SK-N-DZ (cell line): ENCODE results near the gene TIMM8B.
"Not testable (repeated sequence)": the region's sequence is repeated elsewhere in the genome, so short reads cannot be mapped to it uniquely, and the experiment has no call there.

Experiments used
- DNase-seq: peaks from one replicate; pipeline ENCODE4 v3.0.0-alpha.2; 2015; ENCODE audit warnings: low spot score
- small RNA-seq, 2 experiments: library from RNA; depleted of rRNA; stranded (forward); fragments of <200 nt; gene quantifications; one replicate each; pipeline ENCODE3, GENCODE V24; 2014

The TIMM8B gene

DNA sequence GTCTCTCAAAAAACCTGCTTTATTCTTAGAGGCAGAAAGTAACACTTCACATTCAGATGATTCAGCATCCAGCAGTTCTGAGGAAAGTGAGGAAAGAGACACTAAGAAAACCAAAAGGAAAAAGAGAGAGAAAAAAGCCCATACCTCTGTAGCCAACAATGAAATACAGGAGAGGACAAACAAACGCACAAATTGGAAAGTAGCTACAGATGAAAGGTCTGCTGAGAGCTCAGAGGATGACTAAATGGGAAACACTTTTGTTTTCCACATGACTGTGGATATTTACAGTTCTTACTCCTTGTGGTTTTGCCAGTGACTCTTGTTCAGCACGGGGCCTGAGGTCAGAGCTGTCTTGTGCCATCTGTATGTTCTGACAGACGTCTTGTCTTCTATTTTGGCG is 3.8 kb downstream of the TIMM8B start:
- no peak for DNase-seq

DNA sequence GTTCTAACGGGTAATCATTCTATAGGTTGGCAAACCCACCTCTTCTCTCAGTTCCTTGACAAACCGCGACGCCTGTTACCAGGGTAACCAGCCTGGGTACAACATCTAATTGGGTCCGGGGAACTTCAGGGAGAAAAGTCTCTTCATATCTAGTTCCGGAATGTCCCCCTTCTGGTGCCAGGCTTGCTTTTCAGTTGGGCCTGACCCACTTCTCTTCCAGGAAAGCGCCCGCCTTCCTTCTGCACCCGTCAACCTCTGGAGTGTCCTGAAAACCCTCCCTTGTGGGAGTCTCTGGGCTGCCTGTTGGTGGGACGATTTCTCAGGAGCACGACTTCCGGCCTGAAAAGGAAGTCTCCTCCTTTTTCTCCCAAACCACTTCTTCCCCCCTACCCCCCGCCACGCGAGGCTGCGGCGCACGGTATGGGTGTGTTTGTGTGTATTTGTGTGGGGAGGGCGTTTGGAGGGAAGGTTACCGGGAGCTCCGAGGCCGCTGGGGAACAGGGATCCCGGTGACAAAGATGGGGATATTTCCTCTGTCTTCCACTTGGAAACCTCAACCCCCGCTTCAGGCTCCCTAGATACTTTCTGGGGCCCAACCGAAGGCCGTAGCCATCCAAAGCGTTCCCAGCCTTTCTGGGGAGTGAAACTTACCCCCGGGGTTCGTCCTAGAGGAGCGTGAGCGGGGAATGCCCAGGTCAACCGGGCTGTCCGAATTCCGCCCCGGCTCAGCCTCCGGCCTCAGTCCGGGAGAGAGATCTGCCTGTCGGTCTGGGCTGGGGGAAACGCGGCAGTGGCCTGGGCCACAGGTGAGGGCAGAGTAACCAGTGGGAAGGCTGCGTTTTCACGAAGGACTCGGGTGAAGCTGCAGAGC is 12.4 kb downstream of the TIMM8B start, which contains the start of the genes NKAPD1 and PIH1D2:
NKAPD1 (plus strand) TSS at position 359 of the 871 bp plus-strand sequence. CDS start 1,276 bp downstream, outside the sequence.
PIH1D2 (minus strand) TSS at position 77 of the 871 bp plus-strand sequence. CDS start 843 bp downstream, outside the sequence.
- DNase-seq = peak; percentile 77

DNA sequence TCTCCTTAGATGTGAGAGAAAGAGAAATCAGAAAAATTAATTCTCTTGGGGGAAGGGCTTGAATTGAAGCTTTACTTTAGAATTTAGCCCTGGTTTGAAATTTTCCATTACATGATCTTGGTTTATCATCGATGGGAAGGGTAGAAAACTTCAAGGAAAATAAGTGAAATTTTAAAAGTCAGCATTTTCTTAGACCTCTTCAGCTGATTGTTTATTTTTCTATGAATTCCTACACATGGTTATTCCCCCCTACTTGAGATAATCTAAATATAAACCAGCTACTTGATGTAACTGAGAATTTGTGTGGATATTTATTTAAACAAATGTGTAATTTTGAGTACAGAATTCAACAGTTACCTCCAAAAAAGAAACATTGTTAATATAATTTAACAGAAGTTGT is 23.6 kb downstream of the TIMM8B start:
- no peak for DNase-seq

DNA sequence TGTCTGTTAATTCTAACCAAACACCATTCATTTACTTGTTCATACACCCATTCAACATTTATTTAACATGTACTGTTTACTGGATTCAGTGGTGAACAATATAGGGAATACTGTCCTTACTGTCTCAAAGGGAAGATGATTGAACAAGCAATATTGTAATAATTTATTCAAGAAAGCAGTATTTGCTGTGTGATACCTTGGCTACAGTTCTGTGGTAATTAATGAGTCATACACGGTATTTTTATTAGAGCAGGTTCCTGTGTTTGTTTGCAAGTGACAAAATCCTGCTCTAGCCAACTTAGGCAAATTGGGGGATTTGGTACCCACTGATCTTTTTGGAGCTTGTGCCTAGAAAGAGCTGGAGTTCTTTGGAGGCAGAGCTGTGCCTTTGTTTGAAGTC is 28.5 kb downstream of the TIMM8B start:
- DNase-seq = no peak

DNA sequence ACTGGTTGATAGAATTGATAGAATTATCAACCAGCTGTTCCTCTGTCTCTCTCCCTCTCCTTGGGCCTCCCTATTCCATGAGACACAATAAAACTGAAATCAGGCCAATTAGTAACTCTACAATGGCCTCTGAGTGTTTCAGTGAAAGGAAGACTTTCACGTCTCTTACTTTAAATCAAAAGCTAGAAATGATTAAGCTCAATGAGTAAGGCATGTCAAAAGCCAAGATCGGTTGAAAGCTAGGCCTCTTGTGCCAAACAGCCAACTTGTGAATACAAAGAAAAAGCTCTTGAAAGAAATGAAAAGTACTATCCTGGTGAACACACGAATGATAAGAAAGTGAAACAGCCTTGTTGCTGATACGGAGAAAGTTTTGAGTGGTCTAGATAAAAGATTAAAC is 29.4 kb downstream of the TIMM8B start:
- DNase-seq = no peak

DNA sequence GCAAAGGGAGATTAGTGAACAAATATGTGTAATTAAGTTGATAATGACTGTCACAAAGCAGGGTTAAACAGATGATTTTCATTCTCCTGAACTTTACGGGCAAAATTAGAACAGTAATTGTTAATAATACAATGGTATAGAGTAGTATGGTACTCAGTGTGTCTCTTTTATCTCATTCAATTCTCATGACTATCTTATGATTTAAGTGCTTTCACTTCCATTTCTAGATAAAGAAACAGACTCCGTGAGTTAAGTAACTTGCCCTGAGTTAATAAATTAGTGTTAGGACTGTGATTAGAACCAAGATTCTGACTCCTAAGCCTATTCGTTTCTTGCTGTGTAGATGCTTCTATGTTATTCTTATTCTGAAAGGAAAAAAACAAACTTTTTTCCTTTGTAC is 34.8 kb downstream of the TIMM8B start:
- no peak for DNase-seq

DNA sequence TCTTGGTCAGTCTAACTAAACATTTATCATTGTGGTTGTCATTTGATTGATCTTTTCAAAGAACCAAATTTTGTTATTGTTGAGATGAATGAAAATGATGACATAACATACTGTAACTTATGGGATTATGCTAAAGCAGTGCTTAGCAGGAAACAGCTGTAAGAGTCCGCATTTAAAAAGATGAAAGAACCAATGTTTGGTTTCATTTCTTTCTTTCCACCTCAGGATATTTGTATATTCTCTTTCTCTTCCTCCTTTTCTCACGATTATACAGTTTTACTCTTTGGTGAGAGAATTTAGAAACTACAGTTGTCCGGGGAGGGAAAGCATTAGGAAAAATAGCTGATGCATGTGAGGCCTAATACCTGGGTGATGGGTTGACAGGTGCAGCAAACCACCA is 35.8 kb downstream of the TIMM8B start:
- no peak for DNase-seq

DNA sequence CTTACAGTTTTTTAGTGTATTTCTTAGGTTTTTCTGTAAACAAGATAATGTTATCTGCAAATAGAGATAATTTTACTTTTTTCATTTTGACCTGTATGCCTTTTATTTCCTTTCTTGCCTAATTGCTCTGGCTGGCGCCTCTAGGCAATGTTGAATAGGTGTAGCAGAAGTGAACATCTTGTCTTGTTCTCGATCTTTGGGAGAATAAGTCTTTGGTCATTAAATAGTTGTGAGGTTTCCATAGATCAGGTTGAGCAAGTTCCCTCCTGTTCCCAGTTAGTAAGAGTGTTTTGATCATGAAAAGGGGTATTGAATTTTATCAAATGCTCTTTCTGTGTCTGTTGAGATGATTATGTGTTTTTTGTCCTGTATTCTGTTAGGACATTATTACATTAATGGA is 36.8 kb downstream of the TIMM8B start:
- no peak for DNase-seq

DNA sequence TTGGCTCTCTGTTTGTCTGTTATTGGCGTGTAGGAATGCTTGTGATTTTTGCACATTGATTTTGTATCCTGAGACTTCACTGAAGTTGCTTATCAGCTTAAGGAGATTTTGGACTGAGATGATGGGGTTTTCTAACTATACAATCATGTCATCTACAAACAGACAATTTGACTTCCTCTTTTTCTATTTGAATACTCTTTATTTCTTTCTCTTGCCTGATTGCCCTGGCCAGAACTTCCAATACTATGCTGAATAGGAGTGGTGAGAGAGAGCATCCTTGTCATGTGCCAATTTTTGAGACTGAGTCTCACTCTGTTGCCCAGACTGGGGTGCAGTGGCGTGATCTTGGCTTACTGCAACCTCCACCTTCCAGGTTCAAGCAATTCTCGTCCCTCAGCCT is 38.3 kb downstream of the TIMM8B start:
- not testable (repeated sequence) for DNase-seq

DNA sequence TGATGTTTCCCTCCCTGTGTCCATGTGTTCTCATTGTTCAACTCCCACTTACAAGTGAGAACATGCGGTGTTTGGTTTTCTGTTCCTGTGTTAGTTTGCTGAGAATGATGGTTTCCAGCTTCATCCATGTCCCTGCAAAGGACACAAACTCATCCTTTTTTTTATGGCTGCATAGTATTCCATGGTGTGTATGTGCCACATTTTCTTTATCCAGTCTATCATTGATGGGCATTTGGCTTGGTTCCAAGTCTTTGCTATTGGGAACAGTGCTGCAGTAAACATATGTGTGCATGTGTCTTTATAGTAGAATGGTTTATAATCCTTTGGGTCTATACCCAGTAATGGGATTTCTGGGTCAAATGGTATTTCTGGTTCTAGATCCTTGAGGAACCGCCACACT is 39.9 kb downstream of the TIMM8B start:
- not testable (repeated sequence) for DNase-seq

DNA sequence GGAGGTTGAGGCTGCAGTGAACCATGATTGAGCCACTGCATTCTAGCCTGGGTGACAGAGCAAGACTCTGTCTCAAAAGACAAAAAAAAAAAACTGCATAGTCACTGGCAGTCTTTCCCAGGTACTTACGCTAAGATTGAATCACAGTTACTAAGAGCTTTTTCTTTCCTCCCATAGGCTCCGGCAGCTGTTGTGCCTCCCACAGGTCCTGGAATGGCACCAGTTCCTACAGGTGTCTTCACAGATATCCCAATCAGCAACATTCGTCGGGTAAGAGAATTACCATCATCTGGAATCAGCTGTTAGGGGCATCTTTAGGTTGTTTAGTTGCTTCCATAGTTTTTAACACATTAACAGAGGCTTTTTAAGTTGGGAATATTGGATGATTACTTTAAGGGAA is 41.6 kb downstream of the TIMM8B start:
- DNase-seq = no peak

DNA sequence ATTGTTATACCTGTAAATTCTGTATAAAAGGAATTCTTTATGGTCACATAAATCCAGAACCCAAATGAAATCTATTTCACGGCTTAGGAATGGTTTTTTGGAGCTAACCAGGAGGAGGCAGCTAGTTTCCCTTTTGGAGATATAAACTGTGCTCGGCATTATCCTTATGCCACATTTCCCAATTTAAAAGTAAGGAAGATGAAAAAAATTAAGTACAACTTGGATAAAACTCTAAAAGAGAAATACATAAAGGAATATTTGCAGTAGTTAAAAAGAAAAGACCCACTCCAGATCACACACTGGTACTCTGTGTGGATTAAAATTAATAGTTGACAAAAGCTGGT is 43.6 kb downstream of the TIMM8B start:
- no peak for DNase-seq

DNA sequence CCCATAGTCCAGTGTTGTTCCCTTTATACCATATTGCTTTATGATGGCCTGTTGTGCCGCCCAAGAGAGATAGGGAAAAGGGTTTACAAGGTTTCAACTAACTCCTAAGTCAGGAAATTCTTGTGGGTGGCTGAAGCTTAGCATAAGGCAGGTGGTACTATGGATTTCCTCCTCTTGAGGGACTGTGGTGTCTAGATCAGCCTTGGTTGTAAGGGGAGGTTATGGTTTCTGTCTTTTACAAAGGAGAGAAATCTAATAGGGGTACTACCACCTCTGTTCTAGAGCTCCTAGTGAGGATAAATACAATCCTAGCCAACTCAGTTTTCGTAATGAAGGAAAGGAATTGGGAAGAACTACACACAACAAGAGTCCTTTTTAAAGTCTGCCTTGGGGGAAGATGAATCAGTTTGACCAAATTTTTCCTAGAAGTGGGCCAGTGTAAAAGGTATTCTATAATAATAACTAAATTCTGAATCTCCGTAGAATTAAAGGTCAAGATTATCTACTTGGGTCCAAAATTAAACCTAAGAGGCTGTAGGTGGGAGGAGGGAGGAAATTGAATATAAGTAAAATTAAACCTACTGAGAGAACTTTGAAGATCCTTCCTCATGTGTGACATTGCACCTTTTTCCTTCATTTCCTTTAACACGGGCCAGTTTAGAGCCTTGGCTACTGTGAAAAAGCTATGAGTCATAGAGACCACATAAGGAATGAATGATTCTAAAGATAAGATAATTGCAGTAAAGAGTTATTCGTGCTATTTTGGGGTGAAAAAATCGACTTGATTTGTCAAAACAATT is 44.2 kb downstream of the TIMM8B start:
- no peak for DNase-seq

DNA sequence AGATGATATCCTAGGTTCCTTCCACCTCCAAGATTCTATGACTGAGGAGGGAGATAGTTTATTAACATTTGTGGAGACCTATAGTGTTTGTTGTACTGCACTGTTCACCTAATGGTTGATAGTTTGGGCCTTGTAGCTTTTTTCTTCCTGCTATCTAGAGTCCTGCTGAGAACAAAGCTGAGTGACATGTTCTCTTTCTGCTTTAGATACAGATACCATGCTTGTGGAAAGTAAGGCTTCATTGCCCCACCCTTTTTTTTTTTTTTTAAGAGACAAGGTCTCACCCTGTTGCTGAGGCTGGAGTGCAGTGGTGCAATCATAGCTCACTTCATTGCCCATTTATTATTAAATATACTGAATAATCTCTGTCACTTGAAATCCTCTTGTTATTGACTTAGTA is 49.0 kb downstream of the TIMM8B start:
- DNase-seq = no peak

Small RNA genes lying within 50 kb of the gene (small RNA-seq; reads per million reads assigned to genes)
- 0 reads per million in 2 experiments for gene AP000907.3
